Vagina (tissue), 2 donors: Measurements from ENCODE around the gene BTBD17.

Experiments used
- POLR2AphosphoS5 ChIP-seq, 2 donors: sonication (generic); formaldehyde crosslinking; IDR thresholded peaks; one replicate each; pipeline ENCODE4 v1.9.0; 2017; ENCODE audit warnings: antibody characterized with exemption in 2 of 2, mild to moderate bottlenecking in 2 of 2, low read depth in 1 of 2; ENCODE audit not compliant: insufficient read depth in 1 of 2
- TF ChIP-seq, protein P1 (sequence below), 3 experiments: fragments of 450-650 bp in 2 of 3; fragments of 200-600 bp in 1 of 3; sonication (generic) in 1 of 3; IDR thresholded peaks; one replicate each; pipeline ENCODE4 v1.5.1; 2017 to 2019; ENCODE audit warnings: antibody characterized with exemption in 3 of 3, mild to moderate bottlenecking in 2 of 3, moderate library complexity in 2 of 3

GRCh38 chr17:74403512-74404137 is 42.0 kb upstream of the BTBD17 start:
- TF ChIP-seq, protein P1, sequence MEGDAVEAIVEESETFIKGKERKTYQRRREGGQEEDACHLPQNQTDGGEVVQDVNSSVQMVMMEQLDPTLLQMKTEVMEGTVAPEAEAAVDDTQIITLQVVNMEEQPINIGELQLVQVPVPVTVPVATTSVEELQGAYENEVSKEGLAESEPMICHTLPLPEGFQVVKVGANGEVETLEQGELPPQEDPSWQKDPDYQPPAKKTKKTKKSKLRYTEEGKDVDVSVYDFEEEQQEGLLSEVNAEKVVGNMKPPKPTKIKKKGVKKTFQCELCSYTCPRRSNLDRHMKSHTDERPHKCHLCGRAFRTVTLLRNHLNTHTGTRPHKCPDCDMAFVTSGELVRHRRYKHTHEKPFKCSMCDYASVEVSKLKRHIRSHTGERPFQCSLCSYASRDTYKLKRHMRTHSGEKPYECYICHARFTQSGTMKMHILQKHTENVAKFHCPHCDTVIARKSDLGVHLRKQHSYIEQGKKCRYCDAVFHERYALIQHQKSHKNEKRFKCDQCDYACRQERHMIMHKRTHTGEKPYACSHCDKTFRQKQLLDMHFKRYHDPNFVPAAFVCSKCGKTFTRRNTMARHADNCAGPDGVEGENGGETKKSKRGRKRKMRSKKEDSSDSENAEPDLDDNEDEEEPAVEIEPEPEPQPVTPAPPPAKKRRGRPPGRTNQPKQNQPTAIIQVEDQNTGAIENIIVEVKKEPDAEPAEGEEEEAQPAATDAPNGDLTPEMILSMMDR (IDR thresholded peaks at IDR 0.05) = no peak
- no peak for TF ChIP-seq POLR2AphosphoS5 (IDR thresholded peaks at IDR 0.05; ENCODE audit: insufficient read depth in 1 of 2, low read depth in 1 of 2)
